CD4-positive, alpha-beta T cell treated with Interleukin-1 beta for 1 hour (primary cell): ENCODE measurements around the gene SLC37A2.

Source experiments
- DNase-seq, 2 donors: peaks; one replicate each; pipeline ENCODE4 v3.0.0-alpha.2; 2020 to 2022

Gene SLC37A2

GRCh38 chr11:125071846-125072217 is 8.7 kb downstream of the SLC37A2 start:
- no peak for DNase-seq

GRCh38 chr11:125072218-125072960 is 9.3 kb downstream of the SLC37A2 start:
- DNase-seq = peak in 1 of 2 donors; percentile 68

DNA sequence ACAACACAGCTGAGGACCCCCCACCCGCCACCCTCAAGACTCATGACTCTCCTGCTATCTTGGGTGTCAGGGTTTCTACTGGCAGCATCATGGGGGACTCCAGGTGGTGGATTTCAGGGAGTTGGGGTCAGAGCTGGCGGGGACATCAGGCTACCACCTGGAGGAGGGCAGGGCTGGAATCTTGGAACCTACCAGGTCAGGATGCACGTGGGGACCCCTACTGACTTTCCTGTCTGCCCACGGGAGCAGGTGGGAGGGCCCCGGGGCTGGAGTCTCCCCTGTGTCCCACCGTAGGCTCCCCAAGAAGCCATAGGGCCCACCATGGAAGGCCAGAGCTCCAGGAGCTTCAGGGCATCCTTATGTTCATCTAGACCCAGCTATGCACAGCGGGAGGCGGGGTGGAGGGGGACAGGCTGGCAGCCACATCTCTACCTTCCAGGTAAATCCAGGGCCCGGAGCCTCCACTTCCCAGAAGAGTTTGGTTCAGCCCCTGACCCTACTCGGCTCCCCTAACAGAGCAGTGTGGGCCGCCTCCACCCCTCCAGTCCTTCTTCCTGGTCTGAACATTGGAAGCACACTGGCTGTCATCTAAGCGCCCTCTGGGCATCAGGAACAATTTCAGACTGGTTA is 10.0 kb downstream of the SLC37A2 start:
- no peak for DNase-seq

- DNase-seq = no peak
These were observed 10.7 kb downstream of the SLC37A2 start for GRCh38 chr11:125073616-125074483.

DNA sequence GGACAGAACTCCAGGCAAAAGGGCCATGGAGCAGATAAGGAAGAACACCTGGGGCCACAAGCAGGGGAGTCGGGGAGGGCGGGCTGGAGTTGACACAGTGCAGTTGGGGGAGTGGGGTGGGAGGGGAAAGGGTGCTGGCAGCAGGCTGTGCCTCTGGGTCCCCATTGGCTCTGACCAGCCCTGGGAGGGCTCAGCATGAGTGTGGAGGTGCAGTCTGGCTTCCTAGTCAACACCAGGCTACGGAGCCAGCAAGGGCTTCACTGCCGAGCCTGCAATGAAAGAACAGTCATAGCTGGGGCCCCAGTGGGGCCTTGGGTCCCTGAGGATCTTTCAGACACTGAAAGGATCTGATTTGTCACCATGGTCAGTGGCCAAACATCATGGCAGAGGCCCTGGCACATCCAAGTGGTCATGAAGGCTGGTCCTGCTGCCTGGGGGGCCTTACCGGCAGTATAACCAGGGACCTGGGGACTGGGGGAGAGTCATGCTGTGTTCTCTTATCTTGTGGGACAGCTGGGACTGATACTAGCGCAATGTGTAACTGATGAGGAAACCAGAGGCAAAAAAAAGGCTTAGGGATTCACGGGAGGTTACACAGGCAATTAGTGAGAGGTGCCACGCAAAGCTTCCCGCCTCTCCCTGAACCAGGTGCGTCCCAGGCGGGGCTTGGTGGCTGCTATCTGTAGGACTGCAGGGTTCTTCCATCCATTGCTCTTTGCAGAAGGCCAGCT is 11.6 kb downstream of the SLC37A2 start:
- no peak for DNase-seq

DNA sequence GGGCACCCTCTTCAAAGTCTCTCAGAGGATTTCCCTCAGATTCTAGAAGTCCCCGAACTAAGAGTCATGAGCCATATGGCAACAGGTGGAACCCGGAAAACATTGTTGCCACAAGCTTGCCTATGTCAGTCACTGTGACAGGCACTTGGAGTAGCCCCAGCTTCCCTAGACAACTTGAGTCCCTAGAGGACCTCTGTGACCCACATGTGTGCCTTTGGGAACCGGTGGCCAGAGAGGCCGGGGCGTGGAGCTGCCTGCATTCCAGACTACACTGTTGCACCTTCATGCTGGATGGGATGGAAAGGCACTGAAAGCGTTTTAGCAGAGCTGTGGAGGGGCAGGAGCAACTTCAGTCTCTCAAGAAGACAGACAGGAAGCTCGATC is 12.1 kb downstream of the SLC37A2 start:
- DNase-seq = no peak

- no peak for DNase-seq
These were observed 12.8 kb downstream of the SLC37A2 start for GRCh38 chr11:125075900-125076317.

- no peak for DNase-seq
These were observed 13.4 kb downstream of the SLC37A2 start for GRCh38 chr11:125076378-125076945.

DNA sequence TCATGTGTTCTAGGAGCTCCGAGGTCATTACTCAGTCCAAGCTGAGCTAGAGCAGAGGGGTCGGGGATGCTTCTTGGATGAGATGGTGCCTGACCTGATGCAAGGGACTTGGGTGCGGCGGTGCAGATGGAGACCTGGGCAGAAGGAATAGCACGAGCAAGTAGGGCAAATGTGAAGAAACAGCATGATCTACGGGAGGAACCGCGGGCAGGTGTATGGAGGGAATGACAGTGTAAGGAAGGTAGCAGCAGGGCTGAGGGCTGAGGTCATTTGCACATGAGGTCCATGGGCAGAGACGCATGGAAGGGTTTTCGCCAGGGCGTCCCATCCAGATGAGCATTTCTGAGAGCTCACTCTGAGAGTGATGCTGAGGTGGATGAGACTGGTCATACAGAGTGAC is 14.9 kb downstream of the SLC37A2 start:
- no peak for DNase-seq

- no peak for DNase-seq
These were observed 15.5 kb downstream of the SLC37A2 start for GRCh38 chr11:125078516-125079140.

GRCh38 chr11:125079151-125079877 is 16.2 kb downstream of the SLC37A2 start:
- peak in 1 of 2 donors; percentile 11 for DNase-seq

- DNase-seq = no peak
These were observed 16.9 kb downstream of the SLC37A2 start for GRCh38 chr11:125079878-125080530.

- no peak for DNase-seq
These were observed 17.4 kb downstream of the SLC37A2 start for GRCh38 chr11:125080531-125080911.

GRCh38 chr11:125081098-125081798 is 18.1 kb downstream of the SLC37A2 start:
- no peak for DNase-seq

- DNase-seq = no peak
These were observed 18.9 kb downstream of the SLC37A2 start for GRCh38 chr11:125082040-125082439.

DNA sequence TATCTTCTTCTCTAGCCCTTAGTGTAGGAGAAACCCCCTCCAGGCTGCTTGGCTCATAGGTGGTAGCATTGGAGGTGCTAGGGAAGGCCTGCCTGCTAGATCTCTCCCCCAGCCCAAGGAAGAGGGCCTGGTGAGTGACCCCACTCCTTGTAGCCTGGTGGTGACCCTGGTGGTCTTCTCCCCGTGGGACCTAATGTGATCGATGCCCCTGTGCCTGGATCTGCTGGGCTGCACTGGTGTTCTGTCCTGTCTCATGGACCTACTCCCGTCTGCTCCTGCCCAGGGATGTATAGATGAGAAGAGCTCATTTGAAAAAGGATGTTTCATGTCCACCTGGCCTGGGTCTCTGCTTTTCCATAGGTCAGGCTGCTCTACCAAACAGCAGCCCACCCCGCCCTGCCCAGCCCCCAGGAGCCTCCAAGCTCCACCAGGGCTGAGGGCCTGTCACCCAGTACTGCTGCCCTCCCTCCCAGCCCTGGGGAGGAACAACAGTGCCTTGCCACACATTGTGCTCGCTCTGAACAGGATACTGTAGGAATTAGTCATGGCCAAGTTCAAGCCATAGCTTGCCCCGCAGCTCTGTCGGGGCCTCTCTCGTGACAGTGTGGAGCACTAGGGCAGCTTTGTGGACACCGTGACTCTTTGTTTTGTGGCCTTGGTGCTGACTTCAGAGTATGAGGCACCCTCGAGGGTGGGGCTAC is 19.7 kb downstream of the SLC37A2 start:
- DNase-seq = no peak

DNA sequence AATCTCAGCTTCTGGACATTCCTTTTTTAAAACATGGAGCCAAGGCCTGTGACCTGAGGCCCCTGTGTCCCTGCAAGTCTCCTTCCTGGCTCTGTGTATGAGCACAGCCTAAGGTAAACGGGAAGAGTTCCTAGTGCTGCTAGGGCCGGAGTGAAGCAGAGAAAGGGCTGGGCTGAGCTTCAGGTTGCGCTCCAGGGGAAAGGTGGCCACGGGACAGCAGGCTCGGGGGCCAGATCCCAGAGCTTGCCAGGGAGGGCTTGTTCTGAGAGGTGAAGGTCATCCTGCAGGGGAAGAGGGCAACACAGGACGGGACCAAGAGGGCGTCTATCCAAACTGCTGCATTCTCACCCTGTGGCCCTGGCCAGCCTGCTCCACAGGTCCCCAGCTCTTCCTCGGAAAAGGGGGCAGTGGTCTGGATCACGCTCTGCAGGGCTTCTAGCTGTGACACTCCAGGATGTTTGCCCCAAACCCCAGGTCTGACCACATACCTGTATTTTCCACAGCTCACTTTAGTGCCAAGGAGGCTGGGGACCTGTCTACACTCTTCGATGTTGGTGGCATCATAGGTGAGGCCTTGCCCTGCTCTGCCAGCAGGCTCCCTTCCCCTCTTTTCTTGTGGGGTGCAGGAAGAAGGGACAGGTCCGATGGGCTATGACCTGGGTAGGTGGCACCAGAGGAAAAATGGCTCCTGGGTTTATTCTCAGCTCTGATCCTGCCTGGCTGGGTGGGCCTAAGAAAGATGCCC is 20.4 kb downstream of the SLC37A2 start:
- DNase-seq = no peak

DNA sequence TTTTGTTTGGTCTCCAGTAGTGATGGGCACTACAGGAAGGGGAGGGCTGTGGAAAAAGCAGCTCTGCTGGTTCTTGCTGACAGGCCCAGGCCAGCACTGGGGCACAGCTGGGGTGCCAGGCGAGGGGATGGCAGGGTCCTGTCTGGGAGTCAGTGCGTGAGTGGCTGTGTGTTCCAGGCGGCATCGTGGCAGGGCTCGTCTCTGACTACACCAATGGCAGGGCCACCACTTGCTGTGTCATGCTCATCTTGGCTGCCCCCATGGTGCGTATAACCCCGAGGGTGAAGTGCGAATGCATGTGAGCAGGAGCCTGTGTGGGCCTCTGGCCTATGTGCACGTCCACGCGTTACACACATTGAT is 20.9 kb downstream of the SLC37A2 start:
- no peak for DNase-seq

GRCh38 chr11:125084761-125085231 is 21.7 kb downstream of the SLC37A2 start:
- no peak for DNase-seq
